ENCODE results near the gene TPCN2.

GRCh38 chr11:69113646-69114340, 65.1 kb downstream of the TPCN2 start:
- TF ChIP-seq REST (IDR thresholded peaks at IDR 0.05; ENCODE audit: insufficient read depth in 1 of 2, low read depth in 2 of 2, low read length in 1 of 2), result no peak
- TF ChIP-seq, protein P1, sequence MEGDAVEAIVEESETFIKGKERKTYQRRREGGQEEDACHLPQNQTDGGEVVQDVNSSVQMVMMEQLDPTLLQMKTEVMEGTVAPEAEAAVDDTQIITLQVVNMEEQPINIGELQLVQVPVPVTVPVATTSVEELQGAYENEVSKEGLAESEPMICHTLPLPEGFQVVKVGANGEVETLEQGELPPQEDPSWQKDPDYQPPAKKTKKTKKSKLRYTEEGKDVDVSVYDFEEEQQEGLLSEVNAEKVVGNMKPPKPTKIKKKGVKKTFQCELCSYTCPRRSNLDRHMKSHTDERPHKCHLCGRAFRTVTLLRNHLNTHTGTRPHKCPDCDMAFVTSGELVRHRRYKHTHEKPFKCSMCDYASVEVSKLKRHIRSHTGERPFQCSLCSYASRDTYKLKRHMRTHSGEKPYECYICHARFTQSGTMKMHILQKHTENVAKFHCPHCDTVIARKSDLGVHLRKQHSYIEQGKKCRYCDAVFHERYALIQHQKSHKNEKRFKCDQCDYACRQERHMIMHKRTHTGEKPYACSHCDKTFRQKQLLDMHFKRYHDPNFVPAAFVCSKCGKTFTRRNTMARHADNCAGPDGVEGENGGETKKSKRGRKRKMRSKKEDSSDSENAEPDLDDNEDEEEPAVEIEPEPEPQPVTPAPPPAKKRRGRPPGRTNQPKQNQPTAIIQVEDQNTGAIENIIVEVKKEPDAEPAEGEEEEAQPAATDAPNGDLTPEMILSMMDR (IDR thresholded peaks at IDR 0.05), result no peak
